PC-9 (cell line): ENCODE data around the gene OSBPL3. TPM values are rescaled to one million over a fixed set of nuclear protein-coding genes. Genes with fewer than 3 reads are reported as not detected.
A peak's percentile ranks its signal among the peaks of the same experiment; 100 is the strongest.

Experiments
- BruUV-seq: library from RNA; stranded (reverse); fragments of 400-500 nt; replicated peaks from 2 replicates; lab custom pipeline; 2021; lab: Mats Ljungman, UMichigan
- CTCF ChIA-PET: fragments of 300-600 bp; sonication (Branson Sonifier 250); formaldehyde crosslinking; loops from one replicate; lab custom pipeline; 2022; ENCODE audit warnings: antibody characterized with exemption; lab: Charles Lee
- POLR2A ChIA-PET: fragments of 300-600 bp; sonication (Branson Sonifier 250); formaldehyde crosslinking; loops from one replicate; lab custom pipeline; 2022; ENCODE audit warnings: antibody characterized with exemption; ENCODE audit not compliant: unreplicated experiment; lab: Charles Lee
- DNase-seq, 2 experiments: peaks; one replicate each; pipeline versions ENCODE4 v3.0.0 to v3.0.0-alpha.2; 2015 to 2022; ENCODE audit warnings: mixed read lengths in 1 of 2
- H2AFZ ChIP-seq: fragments of 200-600 bp; sonication (generic); 2 replicates; pipeline ENCODE4 v1.8.1; 2017; ENCODE audit warnings: antibody characterized with exemption
- H3F3A ChIP-seq: fragments of 200-600 bp; sonication (generic); 2 replicates; pipeline ENCODE4 v1.8.1; 2017; ENCODE audit warnings: antibody characterized with exemption, mild to moderate bottlenecking, low read depth; ENCODE audit not compliant: insufficient read depth
- H3K27ac ChIP-seq: fragments of 200-600 bp; sonication (generic); 2 replicates; pipeline ENCODE4 v1.6.1; 2016; ENCODE audit warnings: mixed run types
- H3K27me3 ChIP-seq: fragments of 200-600 bp; sonication (generic); 2 replicates; pipeline ENCODE4 v1.6.1; 2016; ENCODE audit warnings: low read depth, mixed run types; ENCODE audit not compliant: insufficient read depth
- H3K36me3 ChIP-seq: fragments of 200-600 bp; sonication (generic); 2 replicates; pipeline ENCODE4 v1.6.1; 2016; ENCODE audit warnings: low read depth, mixed run types
- H3K4me1 ChIP-seq: fragments of 200-600 bp; sonication (generic); replicated peaks from 2 replicates; pipeline ENCODE4 v1.6.1; 2016; ENCODE audit warnings: mixed run types; ENCODE audit not compliant: insufficient read depth
- H3K4me2 ChIP-seq: fragments of 200-600 bp; sonication (generic); 2 replicates; pipeline ENCODE4 v1.6.1; 2017; ENCODE audit warnings: mixed run types
- H3K4me3 ChIP-seq: fragments of 200-600 bp; sonication (generic); 2 replicates; pipeline ENCODE4 v1.6.1; 2016; ENCODE audit warnings: mixed run types
- H3K79me2 ChIP-seq: fragments of 200-600 bp; sonication (generic); 2 replicates; pipeline ENCODE4 v1.6.1; 2017; ENCODE audit warnings: low read depth, mixed run types
- H3K9me2 ChIP-seq: fragments of 200-600 bp; sonication (generic); 2 replicates; pipeline ENCODE4 v1.8.1; 2017; ENCODE audit warnings: mild to moderate bottlenecking; ENCODE audit not compliant: insufficient read depth
- H3K9me3 ChIP-seq: fragments of 200-600 bp; sonication (generic); 2 replicates; pipeline ENCODE4 v1.8.1; 2016; ENCODE audit warnings: low read depth; ENCODE audit not compliant: insufficient read depth
- H4K20me1 ChIP-seq: fragments of 200-600 bp; sonication (generic); 2 replicates; pipeline ENCODE4 v1.8.1; 2017; ENCODE audit not compliant: insufficient read depth
- EZH2 ChIP-seq: fragments of 200-600 bp; sonication (generic); IDR thresholded peaks from 2 replicates; pipeline ENCODE4 v1.8.0; 2017; ENCODE audit warnings: antibody characterized with exemption, low read depth
- intact Hi-C: fragments of 100-400 bp; cut with micrococcal nuclease; formaldehyde crosslinking; loops from one replicate; pipeline ENCODE4 v1.10.0; 2022; ENCODE audit not compliant: unreplicated experiment
- total RNA-seq: library from RNA; stranded (reverse); gene quantifications from 2 replicates; pipeline ENCODE4 v1.2.3, GENCODE V29; 2021
- TF ChIP-seq, protein P1 (sequence below): fragments of 200-600 bp; sonication (generic); conservative IDR thresholded peaks from 2 replicates; pipeline ENCODE4 v1.6.1; 2017; ENCODE audit warnings: mixed run types, antibody characterized with exemption, mild to moderate bottlenecking, moderate library complexity

The OSBPL3 gene
- total RNA-seq, 1 experiment from 2014 or later: 87.6 TPM

- H3K9me2 ChIP-seq: no peaks in the 10 kb centered on the region; the same call in 1 of the 2 replicates
- no peaks in the 10 kb centered on the region for H3K9me3 ChIP-seq
- H4K20me1 ChIP-seq: no peaks in the 10 kb centered on the region
- ChIA-PET POLR2A (no interaction called here), CTCF (interaction anchor here (0.5 to 0.7 kb wide), 2 partner anchors 36 to 133 kb away, joined by 3 to 5 read pairs; no protein-coding TSS in a partner anchor)
- no peak for DNase-seq
- peaks cover 12% of the 10 kb centered on the region for H3K4me1 ChIP-seq
- H2AFZ ChIP-seq: no peak overlapping the region
- no peaks in the 10 kb centered on the region for H3K79me2 ChIP-seq
- H3K36me3 ChIP-seq: 0 out of 2 replicates have a peak, but pooled peaks cover 13% of the 10 kb centered on the region
- H3K4me3 ChIP-seq: no peak overlapping the region
- no peak overlapping the region for H3K4me2 ChIP-seq
- no TSS peak for BruUV-seq
- H3K27me3 ChIP-seq: no peaks in the 10 kb centered on the region
- intact Hi-C loops: no loop called here
- H3K27ac ChIP-seq: no peak overlapping the region
- no peaks in the 10 kb centered on the region; the same call in none of the 2 replicates for H3F3A ChIP-seq
- no peak for TF ChIP-seq EZH2
- TF ChIP-seq, protein P1, sequence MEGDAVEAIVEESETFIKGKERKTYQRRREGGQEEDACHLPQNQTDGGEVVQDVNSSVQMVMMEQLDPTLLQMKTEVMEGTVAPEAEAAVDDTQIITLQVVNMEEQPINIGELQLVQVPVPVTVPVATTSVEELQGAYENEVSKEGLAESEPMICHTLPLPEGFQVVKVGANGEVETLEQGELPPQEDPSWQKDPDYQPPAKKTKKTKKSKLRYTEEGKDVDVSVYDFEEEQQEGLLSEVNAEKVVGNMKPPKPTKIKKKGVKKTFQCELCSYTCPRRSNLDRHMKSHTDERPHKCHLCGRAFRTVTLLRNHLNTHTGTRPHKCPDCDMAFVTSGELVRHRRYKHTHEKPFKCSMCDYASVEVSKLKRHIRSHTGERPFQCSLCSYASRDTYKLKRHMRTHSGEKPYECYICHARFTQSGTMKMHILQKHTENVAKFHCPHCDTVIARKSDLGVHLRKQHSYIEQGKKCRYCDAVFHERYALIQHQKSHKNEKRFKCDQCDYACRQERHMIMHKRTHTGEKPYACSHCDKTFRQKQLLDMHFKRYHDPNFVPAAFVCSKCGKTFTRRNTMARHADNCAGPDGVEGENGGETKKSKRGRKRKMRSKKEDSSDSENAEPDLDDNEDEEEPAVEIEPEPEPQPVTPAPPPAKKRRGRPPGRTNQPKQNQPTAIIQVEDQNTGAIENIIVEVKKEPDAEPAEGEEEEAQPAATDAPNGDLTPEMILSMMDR: no peak
Measured at GRCh38 chr7:24854866-24855265, 125.1 kb downstream of the OSBPL3 start.

DNA sequence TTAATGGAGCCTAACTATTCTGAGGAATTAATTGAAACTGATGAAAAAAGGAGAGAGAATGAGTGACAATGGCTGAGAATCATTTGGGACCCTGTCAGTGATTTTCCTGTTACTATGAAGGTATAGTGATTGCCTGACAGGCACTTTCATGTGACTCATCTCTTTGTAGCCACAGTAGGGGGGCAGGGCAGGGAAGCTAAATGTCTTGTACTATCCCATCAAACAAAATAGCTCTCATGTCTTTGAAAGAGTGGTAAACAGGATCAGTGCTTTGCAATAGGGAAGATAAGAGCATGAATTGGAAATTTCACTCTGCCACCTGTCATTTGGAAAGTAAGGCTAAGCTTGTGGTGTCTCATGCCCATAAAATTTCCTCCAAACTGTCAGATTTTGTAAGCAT, 128.2 kb downstream of the OSBPL3 start:
- 0 out of 2 replicates have a peak, but pooled peaks cover 25% of the 10 kb centered on the region for H3K36me3 ChIP-seq
- H3F3A ChIP-seq: no peaks in the 10 kb centered on the region; the same call in 1 of the 2 replicates
- H4K20me1 ChIP-seq: no peaks in the 10 kb centered on the region
- no peaks in the 10 kb centered on the region for H3K9me2 ChIP-seq
- H2AFZ ChIP-seq: no peak overlapping the region
- H3K79me2 ChIP-seq: no peaks in the 10 kb centered on the region
- no peak overlapping the region for H3K4me3 ChIP-seq
- intact Hi-C loops: no loop called here
- ChIA-PET CTCF (no interaction called here), POLR2A (no interaction called here)
- no peak overlapping the region for H3K27ac ChIP-seq
- no peaks in the 10 kb centered on the region for H3K27me3 ChIP-seq
- no TSS peak for BruUV-seq
- no peak for TF ChIP-seq EZH2
- TF ChIP-seq, protein P1: no peak
- H3K9me3 ChIP-seq: no peaks in the 10 kb centered on the region
- H3K4me1 ChIP-seq: peaks cover 12% of the 10 kb centered on the region
- H3K4me2 ChIP-seq: no peak overlapping the region
- DNase-seq: peak in 1 of 2 experiments; percentile 17

- H2AFZ ChIP-seq: no peak overlapping the region
- H3K79me2 ChIP-seq: no peaks in the 10 kb centered on the region
- H3K9me3 ChIP-seq: no peaks in the 10 kb centered on the region
- TF ChIP-seq EZH2: no peak
- TF ChIP-seq, protein P1: no peak
- no peak for DNase-seq
- no peak overlapping the region for H3K27ac ChIP-seq
- 0 out of 2 replicates have a peak, but pooled peaks cover 25% of the 10 kb centered on the region for H3K36me3 ChIP-seq
- no peak overlapping the region for H3K4me2 ChIP-seq
- peaks cover 12% of the 10 kb centered on the region for H3K4me1 ChIP-seq
- no peaks in the 10 kb centered on the region for H3K9me2 ChIP-seq
- no peak overlapping the region for H3K4me3 ChIP-seq
- no peaks in the 10 kb centered on the region; the same call in 1 of the 2 replicates for H3F3A ChIP-seq
- intact Hi-C loops: no loop called here
- CTCF ChIA-PET: no interaction called here
- no TSS peak for BruUV-seq
- POLR2A ChIA-PET: no interaction called here
- no peaks in the 10 kb centered on the region for H4K20me1 ChIP-seq
- no peaks in the 10 kb centered on the region for H3K27me3 ChIP-seq
Measured at GRCh38 chr7:24848878-24849277, 131.1 kb downstream of the OSBPL3 start.
